GM12875 (cell line): ENCODE measurements around the gene UNC45A.

Source experiments
- H3K4me3 ChIP-seq: one replicate; pipeline ENCODE4 v1.5.1; 2011; ENCODE audit warnings: low read depth, low read length, control low read depth
- TF ChIP-seq, protein P1 (sequence below): IDR thresholded peaks from 2 replicates; pipeline ENCODE4 v1.5.1; 2011; ENCODE audit warnings: low read depth, mild to moderate bottlenecking, control low read depth, inconsistent platforms, low read length, moderate library complexity, borderline replicate concordance; ENCODE audit not compliant: insufficient read depth

UNC45A gene

GRCh38 chr15:90934949-90935751, at the start of gene UNC45A:
TSS of gene UNC45A (plus strand) at chr15:90935285. CDS start at chr15:90935325, 40 bp downstream.
- H3K4me3 ChIP-seq = peak within 1 kb of the TSS; percentile 84
- TF ChIP-seq, protein P1, sequence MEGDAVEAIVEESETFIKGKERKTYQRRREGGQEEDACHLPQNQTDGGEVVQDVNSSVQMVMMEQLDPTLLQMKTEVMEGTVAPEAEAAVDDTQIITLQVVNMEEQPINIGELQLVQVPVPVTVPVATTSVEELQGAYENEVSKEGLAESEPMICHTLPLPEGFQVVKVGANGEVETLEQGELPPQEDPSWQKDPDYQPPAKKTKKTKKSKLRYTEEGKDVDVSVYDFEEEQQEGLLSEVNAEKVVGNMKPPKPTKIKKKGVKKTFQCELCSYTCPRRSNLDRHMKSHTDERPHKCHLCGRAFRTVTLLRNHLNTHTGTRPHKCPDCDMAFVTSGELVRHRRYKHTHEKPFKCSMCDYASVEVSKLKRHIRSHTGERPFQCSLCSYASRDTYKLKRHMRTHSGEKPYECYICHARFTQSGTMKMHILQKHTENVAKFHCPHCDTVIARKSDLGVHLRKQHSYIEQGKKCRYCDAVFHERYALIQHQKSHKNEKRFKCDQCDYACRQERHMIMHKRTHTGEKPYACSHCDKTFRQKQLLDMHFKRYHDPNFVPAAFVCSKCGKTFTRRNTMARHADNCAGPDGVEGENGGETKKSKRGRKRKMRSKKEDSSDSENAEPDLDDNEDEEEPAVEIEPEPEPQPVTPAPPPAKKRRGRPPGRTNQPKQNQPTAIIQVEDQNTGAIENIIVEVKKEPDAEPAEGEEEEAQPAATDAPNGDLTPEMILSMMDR = no peak

DNA sequence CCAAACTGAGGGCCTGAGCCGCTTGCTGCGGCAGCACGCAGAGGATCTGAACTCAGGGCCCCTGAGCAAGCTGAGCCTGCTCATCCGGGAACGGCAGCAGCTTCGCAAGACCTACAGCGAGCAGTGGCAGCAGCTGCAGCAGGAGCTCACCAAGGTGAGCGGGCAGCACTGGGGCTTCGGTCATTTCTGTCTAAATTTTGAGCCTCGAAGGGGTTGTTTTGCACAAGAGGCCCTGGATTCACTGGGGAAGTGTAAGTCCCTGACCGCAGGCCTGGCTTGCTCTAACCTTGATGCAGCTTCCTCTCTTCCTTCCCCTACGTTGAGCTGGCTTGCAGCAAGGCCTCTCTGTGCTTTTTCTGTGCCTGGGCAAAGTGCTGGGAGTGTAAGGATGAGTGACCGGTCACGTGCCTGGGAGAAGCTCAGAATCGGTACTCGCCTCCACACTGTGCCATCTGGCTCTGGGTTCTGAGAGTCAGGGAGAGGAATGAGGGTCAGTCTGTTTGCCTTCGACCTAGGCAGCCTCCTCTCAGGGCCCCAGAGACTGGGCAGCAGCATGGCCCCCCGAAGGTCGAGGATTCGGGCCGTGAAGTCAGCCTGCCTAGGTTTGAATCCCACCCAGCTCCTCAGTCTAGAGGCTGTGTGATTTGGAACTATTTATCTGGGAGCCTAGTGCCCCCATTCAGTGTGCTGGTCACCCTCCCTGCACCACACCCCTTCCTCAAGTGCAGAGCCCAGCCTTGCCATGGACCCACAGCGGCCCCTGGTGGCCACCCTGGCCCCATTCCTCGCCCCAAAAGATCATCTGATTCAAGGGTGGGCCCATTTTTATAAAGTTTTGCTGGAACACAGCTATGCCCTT, 49.4 kb upstream of the UNC45A start:
- H3K4me3 ChIP-seq = peak overlapping the region; percentile 76
- TF ChIP-seq, protein P1 = peak; percentile 97

DNA sequence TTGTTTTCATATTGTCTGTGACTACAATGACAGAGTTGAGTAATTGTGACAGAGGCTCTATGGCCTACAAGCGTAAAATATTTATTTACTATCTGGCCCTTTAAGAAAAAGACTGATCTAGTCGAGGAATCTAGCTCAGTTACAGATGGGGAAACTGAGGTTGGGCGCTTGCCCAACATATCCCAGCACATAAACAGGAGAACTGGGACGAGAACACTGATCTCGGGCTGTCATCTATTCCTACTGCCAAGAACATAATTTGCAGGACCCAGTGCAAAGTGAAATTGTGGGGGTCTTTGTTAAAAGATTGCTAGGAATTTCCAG, 48.8 kb upstream of the UNC45A start:
- no peak overlapping the region for H3K4me3 ChIP-seq
- TF ChIP-seq, protein P1 = no peak

GRCh38 chr15:90887037-90887481, 48.0 kb upstream of the UNC45A start:
- TF ChIP-seq, protein P1 = no peak
- H3K4me3 ChIP-seq = no peak overlapping the region

DNA sequence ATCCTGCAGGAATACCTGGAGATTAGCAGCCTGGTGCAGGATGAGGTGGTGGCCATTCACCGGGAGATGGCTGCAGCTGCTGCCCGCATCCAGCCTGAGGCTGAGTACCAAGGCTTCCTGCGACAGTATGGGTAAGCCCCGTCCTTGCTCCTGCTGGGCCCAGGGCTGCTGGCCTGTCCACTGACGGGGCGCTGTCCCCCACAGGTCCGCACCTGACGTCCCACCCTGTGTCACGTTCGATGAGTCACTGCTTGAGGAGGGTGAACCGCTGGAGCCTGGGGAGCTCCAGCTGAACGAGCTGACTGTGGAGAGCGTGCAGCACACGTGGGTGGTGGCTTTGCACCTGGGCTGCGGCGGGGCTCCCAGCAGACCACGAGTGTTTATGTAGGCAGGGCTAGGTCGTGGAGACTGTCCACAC, 45.8 kb upstream of the UNC45A start:
- no peak overlapping the region for H3K4me3 ChIP-seq
- TF ChIP-seq, protein P1 = no peak

DNA sequence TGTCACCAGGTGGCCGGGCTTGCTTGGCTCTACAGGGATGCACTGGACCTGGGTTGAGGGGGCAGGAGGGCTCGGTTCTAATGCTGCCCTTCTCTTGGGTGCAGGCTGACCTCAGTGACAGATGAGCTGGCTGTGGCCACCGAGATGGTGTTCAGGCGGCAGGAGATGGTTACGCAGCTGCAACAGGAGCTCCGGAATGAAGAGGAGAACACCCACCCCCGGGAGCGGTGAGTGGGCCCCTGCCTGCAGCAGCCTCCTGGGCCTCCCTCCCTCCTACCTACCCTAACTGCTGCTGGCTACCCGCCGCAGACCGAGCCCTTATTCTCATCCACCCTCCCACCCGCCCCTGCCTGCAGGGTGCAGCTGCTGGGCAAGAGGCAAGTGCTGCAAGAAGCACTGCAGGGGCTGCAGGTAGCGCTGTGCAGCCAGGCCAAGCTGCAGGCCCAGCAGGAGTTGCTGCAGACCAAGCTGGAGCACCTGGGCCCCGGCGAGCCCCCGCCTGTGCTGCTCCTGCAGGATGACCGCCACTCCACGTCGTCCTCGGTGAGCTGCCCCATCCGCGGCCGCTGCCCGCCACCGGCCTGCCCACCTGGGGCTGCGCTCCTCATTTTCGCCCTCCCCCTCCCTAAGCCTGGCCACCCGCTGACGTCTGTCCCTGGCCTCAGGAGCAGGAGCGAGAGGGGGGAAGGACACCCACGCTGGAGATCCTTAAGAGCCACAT, 45.2 kb upstream of the UNC45A start:
- TF ChIP-seq, protein P1 = no peak
- no peak overlapping the region for H3K4me3 ChIP-seq
